ENCODE measurements around the gene ZPBP. TPM values are rescaled to one million over a fixed set of nuclear protein-coding genes. Genes with fewer than 3 reads are reported as not detected.

The ZPBP gene
- total RNA-seq, 1 experiment from 2014 or later, result not detected

DNA sequence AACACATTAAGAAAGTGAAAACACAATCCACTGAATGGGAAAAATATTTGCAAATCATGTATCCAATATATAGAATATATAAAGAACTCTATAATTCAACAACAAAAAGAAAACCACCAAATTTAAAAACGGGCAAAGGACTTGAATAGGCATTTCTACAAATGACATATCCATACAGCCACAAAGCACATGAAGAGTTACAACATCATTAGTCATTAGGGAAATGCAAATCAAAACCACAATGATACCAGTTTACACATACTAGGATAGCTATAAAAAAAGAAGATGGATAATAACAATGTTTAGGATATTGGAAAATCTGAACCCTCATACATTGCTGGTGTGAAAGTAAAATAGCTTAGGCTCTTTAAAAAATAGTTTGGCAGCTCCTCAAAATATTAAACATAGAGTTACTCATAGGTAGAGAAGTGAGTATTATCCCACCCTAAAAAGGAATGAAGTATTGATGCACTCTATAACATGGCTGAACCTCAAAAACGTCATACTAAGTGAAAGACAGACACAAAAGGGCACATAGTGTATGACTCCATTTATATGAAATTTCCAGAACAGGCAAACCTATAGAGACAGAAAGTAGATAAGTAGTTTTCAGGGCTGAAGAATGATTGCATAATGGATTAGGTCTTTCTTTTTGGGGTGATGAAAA lies 4.5 kb downstream of the ZPBP start:
- Histone ChIP-seq H3T11ph (ENCODE audit: low read length) (no peak overlapping the region), H3K14ac (ENCODE audit: insufficient read depth, low read length) (no peak overlapping the region), H2BK20ac (ENCODE audit: low read depth, low read length, poor library complexity, severe bottlenecking) (no peak overlapping the region), H3K4ac (ENCODE audit: low read depth, low read length) (no peak overlapping the region), H3K4me1 (ENCODE audit: insufficient read depth, low read length) (no peaks in the 10 kb centered on the region), H3K9ac (ENCODE audit: extremely low read depth, insufficient read length, low read length) (no peak overlapping the region), H4K8ac (replicated peaks; ENCODE audit: insufficient read length, low read depth, low read length) (no peak overlapping the region), H3K79me1 (ENCODE audit: insufficient read depth, low read depth, low read length, poor library complexity, severe bottlenecking) (no peaks in the 10 kb centered on the region), H3K23me2 (ENCODE audit: insufficient read length, low read depth, low read length, poor library complexity, severe bottlenecking) (no peaks in the 10 kb centered on the region), H2BK120ac (ENCODE audit: low read depth, low read length, poor library complexity, severe bottlenecking) (no peak overlapping the region), H4K20me1 (ENCODE audit: control insufficient read depth, insufficient read depth, insufficient read length) (no peaks in the 10 kb centered on the region), H3K4me2 (ENCODE audit: insufficient read depth, insufficient read length, low read length) (no peak overlapping the region), H3K27ac (ENCODE audit: insufficient read length, low read depth, low read length) (no peak overlapping the region), H3K79me2 (ENCODE audit: insufficient read depth, low read length) (no peaks in the 10 kb centered on the region), H3K9me3 (ENCODE audit: control insufficient read depth, low read depth, low read length) (no peaks in the 10 kb centered on the region), H3K23ac (ENCODE audit: insufficient read length, low read depth, low read length) (no peak overlapping the region), H2BK15ac (ENCODE audit: low read depth, low read length) (no peak overlapping the region), H3K27me3 (ENCODE audit: insufficient read depth, low read length) (no peaks in the 10 kb centered on the region), H2BK5ac (ENCODE audit: insufficient read length, low read length) (no peak overlapping the region), H2AFZ (ENCODE audit: low read length) (no peak overlapping the region), H2AK5ac (ENCODE audit: insufficient read length, low read length) (no peak overlapping the region), H4K91ac (ENCODE audit: insufficient read length, low read depth, low read length) (no peak overlapping the region), H2BK12ac (ENCODE audit: insufficient read length, low read depth, low read length) (no peak overlapping the region), H3K18ac (ENCODE audit: insufficient read length, low read depth, low read length) (no peak overlapping the region), H3K56ac (ENCODE audit: insufficient read length, low read depth, low read length) (no peak overlapping the region), H4K5ac (ENCODE audit: insufficient read length, low read depth, low read length) (no peak overlapping the region)
- no peak for DNase-seq
- no peak overlapping the region for H3K27ac Mint-ChIP-seq
- no CpG with 5 or more reads among the region's 2 CpGs for WGBS (ENCODE audit: extremely low coverage, insufficient read length, low lambda C conversion rate)
- H3K4me3 Mint-ChIP-seq, result no peak overlapping the region
- H3K9me3 Mint-ChIP-seq, result no peaks in the 10 kb centered on the region; a peak in 1 of 5 replicates
- no peaks in the 10 kb centered on the region for H3K27me3 Mint-ChIP-seq (ENCODE audit: low read depth)
- TF ChIP-seq, protein P1, sequence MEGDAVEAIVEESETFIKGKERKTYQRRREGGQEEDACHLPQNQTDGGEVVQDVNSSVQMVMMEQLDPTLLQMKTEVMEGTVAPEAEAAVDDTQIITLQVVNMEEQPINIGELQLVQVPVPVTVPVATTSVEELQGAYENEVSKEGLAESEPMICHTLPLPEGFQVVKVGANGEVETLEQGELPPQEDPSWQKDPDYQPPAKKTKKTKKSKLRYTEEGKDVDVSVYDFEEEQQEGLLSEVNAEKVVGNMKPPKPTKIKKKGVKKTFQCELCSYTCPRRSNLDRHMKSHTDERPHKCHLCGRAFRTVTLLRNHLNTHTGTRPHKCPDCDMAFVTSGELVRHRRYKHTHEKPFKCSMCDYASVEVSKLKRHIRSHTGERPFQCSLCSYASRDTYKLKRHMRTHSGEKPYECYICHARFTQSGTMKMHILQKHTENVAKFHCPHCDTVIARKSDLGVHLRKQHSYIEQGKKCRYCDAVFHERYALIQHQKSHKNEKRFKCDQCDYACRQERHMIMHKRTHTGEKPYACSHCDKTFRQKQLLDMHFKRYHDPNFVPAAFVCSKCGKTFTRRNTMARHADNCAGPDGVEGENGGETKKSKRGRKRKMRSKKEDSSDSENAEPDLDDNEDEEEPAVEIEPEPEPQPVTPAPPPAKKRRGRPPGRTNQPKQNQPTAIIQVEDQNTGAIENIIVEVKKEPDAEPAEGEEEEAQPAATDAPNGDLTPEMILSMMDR (conservative IDR thresholded peaks at IDR 0.05), result no peak
- H3K36me3 Mint-ChIP-seq (ENCODE audit: insufficient read depth in 1 of 3, low read depth in 3 of 3), result peaks cover 0 to 5% (median 0%) of the 10 kb centered on the region in 3 experiments; a peak in 1 of 7 replicates
- H3K4me1 Mint-ChIP-seq, result peaks cover 4 to 5% of the 10 kb centered on the region in 2 experiments; a peak in 3 of 4 replicates

Data from H9 (cell line).